ENCODE data around the gene C1QC. TPM values are rescaled to one million over a fixed set of nuclear protein-coding genes. Genes with fewer than 3 reads are reported as not detected.

Gene C1QC
- total and polyA plus RNA-seq, 7 donors = 47.9 to 579 (median 198) TPM

- intact Hi-C loops (cut with DNase I) = no loop called here
- Histone ChIP-seq H3K4me3 (no peak overlapping the region), H3K27me3 (peaks cover 8 to 95% (median 44%) of the 10 kb centered on the region in 3 donors), H3K27ac (no peak overlapping the region), H3K4me1 (no peaks in the 10 kb centered on the region), H3K36me3 (no peaks in the 10 kb centered on the region), H3K9me3 (no peaks in the 10 kb centered on the region)
- WGBS, 2 donors = 57 to 77% methylated on average over 5 of the region's 5 CpGs
- TF ChIP-seq POLR2AphosphoS5 (IDR thresholded peaks at IDR 0.05) = no peak
- no peak for TF ChIP-seq CTCF (IDR thresholded peaks at IDR 0.05)
- no peak for TF ChIP-seq EP300 (IDR thresholded peaks at IDR 0.05)
- TF ChIP-seq POLR2A (IDR thresholded peaks at IDR 0.05) = no peak
- DNase-seq = no peak
Measured at GRCh38 chr1:22613572-22613918, 29.9 kb upstream of the C1QC start.

GRCh38 chr1:22613951-22614350, 29.5 kb upstream of the C1QC start:
- no peaks in the 10 kb centered on the region for H3K4me1 ChIP-seq
- no peak overlapping the region for H3K27ac ChIP-seq
- H3K4me3 ChIP-seq = no peak overlapping the region
- DNase-seq = no peak
- H3K36me3 ChIP-seq = no peaks in the 10 kb centered on the region
- H3K27me3 ChIP-seq = peaks cover 8 to 95% (median 40%) of the 10 kb centered on the region in 3 donors
- WGBS, 2 donors = 51 to 65% methylated on average over 12 of the region's 12 CpGs
- TF ChIP-seq CTCF (IDR thresholded peaks at IDR 0.05) (no peak), EP300 (IDR thresholded peaks at IDR 0.05) (no peak), POLR2A (IDR thresholded peaks at IDR 0.05) (no peak), POLR2AphosphoS5 (IDR thresholded peaks at IDR 0.05) (no peak)
- H3K9me3 ChIP-seq = no peaks in the 10 kb centered on the region
- intact Hi-C loops (cut with DNase I) = no loop called here

- Histone ChIP-seq H3K4me1 (no peaks in the 10 kb centered on the region), H3K27me3 (peaks cover 4 to 97% (median 44%) of the 10 kb centered on the region in 3 donors), H3K36me3 (no peaks in the 10 kb centered on the region), H3K9me3 (no peaks in the 10 kb centered on the region), H3K4me3 (no peak overlapping the region), H3K27ac (no peak overlapping the region)
- 66 to 71% methylated on average over 2 of the region's 2 CpGs for WGBS, 2 donors
- DNase-seq = no peak
- intact Hi-C loops (cut with DNase I) = no loop called here
- TF ChIP-seq POLR2AphosphoS5 (IDR thresholded peaks at IDR 0.05) (no peak), CTCF (IDR thresholded peaks at IDR 0.05) (no peak), POLR2A (IDR thresholded peaks at IDR 0.05) (no peak), EP300 (IDR thresholded peaks at IDR 0.05) (no peak)
Measured at GRCh38 chr1:22615886-22616285, 27.5 kb upstream of the C1QC start.

- H3K4me1 ChIP-seq = no peaks in the 10 kb centered on the region
- intact Hi-C loops (cut with DNase I) = no loop called here
- no peaks in the 10 kb centered on the region for H3K36me3 ChIP-seq
- H3K27me3 ChIP-seq = peaks cover 4 to 94% (median 44%) of the 10 kb centered on the region in 3 donors
- WGBS, 2 donors = 45 to 53% methylated on average over 11 of the region's 11 CpGs
- no peak overlapping the region for H3K4me3 ChIP-seq
- H3K9me3 ChIP-seq = no peaks in the 10 kb centered on the region
- H3K27ac ChIP-seq = no peak overlapping the region
- no peak for DNase-seq
- TF ChIP-seq CTCF (IDR thresholded peaks at IDR 0.05) (no peak), POLR2A (IDR thresholded peaks at IDR 0.05) (no peak), POLR2AphosphoS5 (IDR thresholded peaks at IDR 0.05) (no peak), EP300 (IDR thresholded peaks at IDR 0.05) (no peak)
Measured at GRCh38 chr1:22616571-22616970, 26.9 kb upstream of the C1QC start.

GRCh38 chr1:22618056-22618455, 25.4 kb upstream of the C1QC start:
- Histone ChIP-seq H3K4me3 (no peak overlapping the region), H3K36me3 (no peaks in the 10 kb centered on the region), H3K4me1 (no peaks in the 10 kb centered on the region), H3K27me3 (peaks cover 0 to 87% (median 45%) of the 10 kb centered on the region in 3 donors), H3K9me3 (no peaks in the 10 kb centered on the region), H3K27ac (no peak overlapping the region)
- intact Hi-C loops (cut with DNase I) = no loop called here
- WGBS, 2 donors = 29 to 38% methylated on average over 16 of the region's 16 CpGs
- no peak for TF ChIP-seq CTCF (IDR thresholded peaks at IDR 0.05)
- no peak for TF ChIP-seq POLR2AphosphoS5 (IDR thresholded peaks at IDR 0.05)
- no peak for TF ChIP-seq EP300 (IDR thresholded peaks at IDR 0.05)
- TF ChIP-seq POLR2A (IDR thresholded peaks at IDR 0.05) = no peak
- DNase-seq = no peak

Measured in sigmoid colon (tissue), 7 donors.